Pancreas (tissue), 10 donors: ENCODE data around the gene TICRR. TPM values are rescaled to one million over a fixed set of nuclear protein-coding genes. Genes with fewer than 3 reads are reported as not detected.

ENCODE experiments used
- ATAC-seq, 4 donors: fragments of 200-7000 bp; cut with Tn5 transposase; one replicate each; pipeline versions ENCODE4 v1.8.0 to v1.9.1; 2020; ENCODE audit warnings: mild to moderate bottlenecking in 4 of 4, moderate library complexity in 4 of 4
- DNase-seq, 6 donors: peaks; one replicate each; pipeline ENCODE4 v3.0.0-alpha.2; 2020
- FAIRE-seq: peaks from 2 replicates; lab custom pipeline; 2012; peaks lifted over from hg19 to GRCh38; lab: Jason Lieb, UNC
- H3K27ac ChIP-seq, 4 donors: fragments of 200-600 bp; sonication (generic); 1 replicate in 3 of 4; 2 replicates in 1 of 4; pipeline versions ENCODE4 v1.5.0 to v1.8.0; 2020
- H3K27me3 ChIP-seq, 4 donors: fragments of 200-600 bp; one replicate each; pipeline ENCODE4 v1.8.0; 2021
- H3K36me3 ChIP-seq, 3 donors: fragments of 200-600 bp; sonication (generic) in 1 of 3; one replicate each; pipeline versions ENCODE4 v1.5.0 to v1.8.0; 2020 to 2021
- H3K4me1 ChIP-seq, 3 donors: fragments of 200-600 bp; one replicate each; pipeline ENCODE4 v1.8.0; 2021
- H3K4me3 ChIP-seq, 4 donors: fragments of 200-600 bp; sonication (generic) in 2 of 4; one replicate each; pipeline versions ENCODE4 v1.5.0 to v1.8.0; 2020 to 2021
- H3K9me3 ChIP-seq, 4 donors: fragments of 200-600 bp; one replicate each; pipeline ENCODE4 v1.8.0; 2021
- WGBS, 2 donors: extraction: QIAGEN DNeasy Blood & Tissue Kit; methylation state at CpG; one replicate each; pipeline ENCODE4 v1.1.7; 2013; 5-methylcytosine and 5-hydroxymethylcytosine counted together
- intact Hi-C, 3 donors: fragments of 100-400 bp; cut with DNase I; formaldehyde crosslinking; loops; one replicate each; pipeline versions ENCODE4 v1.11.1 to v1.14.2; 2022
- polyA plus RNA-seq, 2 donors: library from polyadenylated mRNA; stranded (reverse); fragments of 200-250 nt; gene quantifications; one replicate each; pipeline ENCODE4 v1.2.3, GENCODE V29; 2013
- total RNA-seq, 6 donors: library from RNA; stranded (reverse); fragmentation: NEBNext Ultra II Directional in 4 of 6; extraction: Animal tissue kit (Norgen Biotek cat#: 25700) in 4 of 6; gene quantifications; one replicate each; pipeline versions ENCODE4 v1.2.1 to v1.2.4, GENCODE V29; 2021 to 2023
- TF ChIP-seq, protein P1 (sequence below), 4 donors: fragments of 200-600 bp; sonication (generic) in 3 of 4; IDR thresholded peaks; one replicate each; pipeline versions ENCODE4 v1.5.0 to v1.8.0; 2021; ENCODE audit warnings: antibody characterized with exemption in 4 of 4
- donor health status: healthy with polysubstance abuse.
- donor health status: DM: no; HTN: no; CAD: no; lungs with moderate emphysema.
- donor health status: DM: no; HTN: no; CAD: no.
- donor health status: control.
- donor health status: control.
- donor health status: Bipolar disorder and iron deficiency.
- donor health status: DM: yes; HTN: yes; CAD: no.
- donor health status: DM: no; HTN: no; CAD: no.
- donor health status: DM: no; HTN: no; CAD: no.
- donor health status: DM: yes; HTN: yes; CAD: no.

The TICRR gene
- total and polyA plus RNA-seq, 8 donors, result 0.03 to 0.18 (median 0.13) TPM; not detected in 3

DNA sequence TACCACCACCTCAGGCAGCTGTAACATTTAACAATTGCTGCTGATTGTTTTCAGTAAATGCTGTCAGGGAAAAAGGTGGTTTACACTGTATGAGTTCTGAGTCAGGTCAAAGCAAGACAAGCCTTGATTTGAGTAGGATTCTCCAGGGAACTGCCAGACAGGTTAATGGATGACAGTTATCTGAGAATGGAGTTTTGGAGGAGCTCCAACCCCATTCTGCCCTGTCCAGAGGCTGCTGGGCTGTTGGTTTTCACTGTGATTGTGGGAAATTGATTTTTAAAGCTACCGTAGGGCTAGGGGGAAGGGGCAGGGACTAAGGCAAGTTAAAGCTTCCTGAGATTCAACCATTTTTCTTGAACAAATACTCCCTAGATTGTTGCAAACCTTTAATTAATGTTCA, 39.9 kb downstream of the TICRR start:
- FAIRE-seq (no peak), DNase-seq (no peak), ATAC-seq (no peak)
- Histone ChIP-seq H3K27ac (no peak overlapping the region), H3K36me3 (no peaks in the 10 kb centered on the region), H3K9me3 (no peaks in the 10 kb centered on the region), H3K4me3 (no peak overlapping the region), H3K4me1 (no peaks in the 10 kb centered on the region), H3K27me3 (no peaks in the 10 kb centered on the region)
- TF ChIP-seq, protein P1, sequence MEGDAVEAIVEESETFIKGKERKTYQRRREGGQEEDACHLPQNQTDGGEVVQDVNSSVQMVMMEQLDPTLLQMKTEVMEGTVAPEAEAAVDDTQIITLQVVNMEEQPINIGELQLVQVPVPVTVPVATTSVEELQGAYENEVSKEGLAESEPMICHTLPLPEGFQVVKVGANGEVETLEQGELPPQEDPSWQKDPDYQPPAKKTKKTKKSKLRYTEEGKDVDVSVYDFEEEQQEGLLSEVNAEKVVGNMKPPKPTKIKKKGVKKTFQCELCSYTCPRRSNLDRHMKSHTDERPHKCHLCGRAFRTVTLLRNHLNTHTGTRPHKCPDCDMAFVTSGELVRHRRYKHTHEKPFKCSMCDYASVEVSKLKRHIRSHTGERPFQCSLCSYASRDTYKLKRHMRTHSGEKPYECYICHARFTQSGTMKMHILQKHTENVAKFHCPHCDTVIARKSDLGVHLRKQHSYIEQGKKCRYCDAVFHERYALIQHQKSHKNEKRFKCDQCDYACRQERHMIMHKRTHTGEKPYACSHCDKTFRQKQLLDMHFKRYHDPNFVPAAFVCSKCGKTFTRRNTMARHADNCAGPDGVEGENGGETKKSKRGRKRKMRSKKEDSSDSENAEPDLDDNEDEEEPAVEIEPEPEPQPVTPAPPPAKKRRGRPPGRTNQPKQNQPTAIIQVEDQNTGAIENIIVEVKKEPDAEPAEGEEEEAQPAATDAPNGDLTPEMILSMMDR (IDR thresholded peaks at IDR 0.05), result no peak
- WGBS, 2 donors, result 79% methylated on average over 1 of the region's 1 CpG
- intact Hi-C loops, result no loop called here

DNA sequence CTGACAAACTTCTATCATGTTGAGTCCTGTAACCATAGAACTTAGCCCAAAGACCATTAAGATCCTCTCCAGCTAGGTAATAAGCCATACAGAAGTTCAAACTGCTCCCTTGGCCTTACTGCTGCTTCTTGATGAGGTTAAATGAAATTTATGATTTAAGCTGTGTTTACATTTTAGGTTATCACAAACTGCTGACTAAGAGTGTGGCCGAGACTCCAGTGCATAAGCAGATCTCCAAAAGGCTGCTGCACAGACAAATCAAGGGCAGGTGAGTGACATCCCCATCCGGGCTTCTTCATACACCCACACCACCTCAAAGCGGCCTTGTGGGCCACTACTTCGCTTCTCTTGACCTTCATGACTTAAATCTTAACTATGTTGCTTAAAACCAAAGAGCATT, 41.0 kb downstream of the TICRR start:
- Histone ChIP-seq H3K27ac (no peak overlapping the region), H3K4me3 (no peak overlapping the region), H3K9me3 (no peaks in the 10 kb centered on the region), H3K4me1 (no peaks in the 10 kb centered on the region), H3K36me3 (no peaks in the 10 kb centered on the region), H3K27me3 (no peaks in the 10 kb centered on the region)
- FAIRE-seq (no peak), ATAC-seq (no peak), DNase-seq (no peak)
- 92 to 93% methylated on average over 4 of the region's 4 CpGs for WGBS, 2 donors
- intact Hi-C loops, result no loop called here
- TF ChIP-seq, protein P1 (IDR thresholded peaks at IDR 0.05), result no peak

DNA sequence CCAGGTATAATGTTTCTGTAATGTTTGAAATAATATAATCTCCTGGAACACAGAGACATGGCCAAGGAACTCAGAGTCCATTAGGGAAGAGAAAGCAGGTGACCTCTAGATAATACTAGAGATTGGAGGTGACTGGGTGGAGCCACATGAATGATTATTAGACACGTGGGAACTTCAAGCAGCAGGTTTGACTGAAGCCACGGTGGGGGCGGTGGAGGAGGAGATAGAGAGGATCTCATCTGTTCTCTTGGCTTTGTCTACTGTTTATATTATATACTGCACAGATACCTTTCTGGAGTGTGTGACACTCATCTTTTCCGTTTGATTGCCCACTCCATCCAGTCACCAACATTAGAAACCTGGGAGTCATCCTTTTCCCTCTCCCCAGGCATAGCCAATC, 46.3 kb downstream of the TICRR start:
- FAIRE-seq (no peak), ATAC-seq (no peak), DNase-seq (no peak)
- no peak overlapping the region for H3K4me3 ChIP-seq
- H3K27me3 ChIP-seq, result no peaks in the 10 kb centered on the region
- H3K4me1 ChIP-seq, result no peaks in the 10 kb centered on the region
- H3K27ac ChIP-seq, result no peak overlapping the region
- H3K36me3 ChIP-seq, result no peaks in the 10 kb centered on the region
- intact Hi-C loops, result no loop called here
- WGBS, 2 donors, result 61 to 63% methylated on average over 4 of the region's 4 CpGs
- H3K9me3 ChIP-seq, result no peaks in the 10 kb centered on the region
- TF ChIP-seq, protein P1 (IDR thresholded peaks at IDR 0.05), result no peak

DNA sequence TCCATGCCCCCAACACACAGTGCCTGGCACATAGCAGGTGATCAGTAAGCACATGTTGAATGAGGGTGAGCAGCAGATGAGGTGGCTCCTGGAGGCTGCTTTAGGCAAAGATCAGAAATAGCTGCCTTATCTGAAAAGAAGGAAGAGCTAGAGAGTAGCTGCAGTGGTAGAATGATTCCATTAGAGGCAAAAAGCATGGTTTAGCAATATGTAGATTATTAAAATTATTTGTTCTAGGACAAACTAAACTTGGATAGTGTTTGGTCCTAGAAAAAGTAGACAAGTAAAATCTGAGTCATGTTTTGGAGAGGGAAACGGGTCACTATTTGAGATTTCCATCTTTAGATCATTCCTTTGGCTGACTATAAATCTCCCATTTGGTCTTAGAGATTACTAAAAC, 47.9 kb downstream of the TICRR start:
- H3K9me3 ChIP-seq, result no peaks in the 10 kb centered on the region
- 83 to 94% methylated on average over 1 of the region's 1 CpG for WGBS, 2 donors
- no peaks in the 10 kb centered on the region for H3K4me1 ChIP-seq
- H3K36me3 ChIP-seq, result no peaks in the 10 kb centered on the region
- intact Hi-C loops, result no loop called here
- ATAC-seq (no peak), DNase-seq (no peak), FAIRE-seq (no peak)
- TF ChIP-seq, protein P1 (IDR thresholded peaks at IDR 0.05), result no peak
- H3K27ac ChIP-seq, result no peak overlapping the region
- no peak overlapping the region for H3K4me3 ChIP-seq
- H3K27me3 ChIP-seq, result no peaks in the 10 kb centered on the region

DNA sequence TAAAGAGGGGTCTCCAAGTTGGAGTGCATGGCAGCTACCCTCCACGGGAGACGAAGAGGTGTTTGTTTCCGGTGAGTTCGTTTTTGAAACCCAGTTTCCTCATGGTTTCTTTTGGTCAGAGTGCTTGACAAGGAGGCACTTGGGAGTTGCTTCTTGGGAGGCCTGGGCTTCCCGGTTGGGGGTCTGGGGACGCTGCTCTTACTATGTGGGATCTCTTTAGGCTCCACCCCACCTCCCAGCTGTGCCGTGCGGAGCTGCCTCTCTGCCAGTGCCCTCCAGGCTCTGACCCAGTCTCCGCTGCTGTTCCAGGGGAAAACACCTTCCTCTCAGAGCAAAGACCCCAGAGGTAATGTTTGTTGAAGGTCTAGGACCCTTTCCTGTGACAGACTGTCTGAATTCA, 50.4 kb downstream of the TICRR start:
- intact Hi-C loops, result no loop called here

More for the DNA sequence above, 50.4 kb downstream of the TICRR start:
- Histone ChIP-seq H3K27me3 (no peaks in the 10 kb centered on the region), H3K36me3 (no peaks in the 10 kb centered on the region), H3K27ac (no peak overlapping the region), H3K9me3 (no peaks in the 10 kb centered on the region), H3K4me3 (no peak overlapping the region), H3K4me1 (no peaks in the 10 kb centered on the region)
- no peak for DNase-seq
- ATAC-seq, result no peak
- FAIRE-seq, result no peak
- TF ChIP-seq, protein P1 (IDR thresholded peaks at IDR 0.05), result no peak
- WGBS, 2 donors, result 90 to 94% methylated on average over 9 of the region's 9 CpGs
